GM21381 (cell line): ENCODE results near the gene CDK5R1.
A peak's percentile ranks its signal among the peaks of the same experiment; 100 is the strongest.

ENCODE experiments used
- ATAC-seq: cut with Tn5 transposase; IDR thresholded peaks from one replicate; pipeline ENCODE4 v1.9.1; 2021; ENCODE audit warnings: mild to moderate bottlenecking, moderate library complexity; ENCODE audit not compliant: unreplicated experiment

The CDK5R1 gene

GRCh38 chr17:32470405-32471167, 16.2 kb upstream of the CDK5R1 start:
- no peak for ATAC-seq

DNA sequence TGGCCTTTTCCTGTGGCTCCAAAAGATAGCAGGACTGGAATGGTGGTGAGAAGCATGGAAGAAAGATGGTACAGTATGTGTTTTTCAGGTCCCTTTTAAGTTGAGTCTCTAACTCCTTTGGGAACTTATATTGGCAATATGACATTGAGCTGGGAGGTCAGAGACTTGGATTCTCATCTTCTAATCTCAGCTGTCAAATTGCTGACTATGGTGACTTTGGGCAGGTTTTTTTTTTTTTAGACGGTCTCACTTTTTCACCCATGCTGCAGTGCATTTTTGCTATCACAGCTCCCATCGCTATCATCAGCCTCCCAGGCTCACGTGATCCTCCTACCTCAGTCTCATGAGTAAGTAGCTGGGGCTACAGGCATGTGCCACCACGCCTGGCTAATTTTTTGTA, 15.1 kb upstream of the CDK5R1 start:
- no peak for ATAC-seq

GRCh38 chr17:32475258-32475657, 11.5 kb upstream of the CDK5R1 start:
- no peak for ATAC-seq

DNA sequence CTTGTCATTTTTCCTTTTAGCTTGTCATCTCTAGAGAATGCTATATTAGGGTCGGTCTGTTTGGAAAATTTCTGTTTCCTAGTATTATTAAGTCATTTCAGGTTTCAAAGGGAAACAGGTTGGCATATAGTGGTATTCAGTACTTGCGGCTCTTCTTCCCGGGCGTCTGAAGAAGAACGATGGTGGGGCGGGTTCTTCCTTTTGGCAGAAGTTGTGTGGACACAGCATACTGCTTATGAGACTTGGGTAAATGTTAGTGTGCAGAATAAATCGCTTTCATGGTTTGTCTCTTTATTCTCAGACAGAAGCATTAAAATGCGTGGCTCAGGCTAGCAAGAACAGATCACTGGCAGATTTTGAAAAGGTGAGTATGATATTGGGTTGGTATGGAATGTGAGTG, 9.6 kb upstream of the CDK5R1 start:
- ATAC-seq: no peak

GRCh38 chr17:32479074-32479617, 7.6 kb upstream of the CDK5R1 start:
- ATAC-seq: no peak

DNA sequence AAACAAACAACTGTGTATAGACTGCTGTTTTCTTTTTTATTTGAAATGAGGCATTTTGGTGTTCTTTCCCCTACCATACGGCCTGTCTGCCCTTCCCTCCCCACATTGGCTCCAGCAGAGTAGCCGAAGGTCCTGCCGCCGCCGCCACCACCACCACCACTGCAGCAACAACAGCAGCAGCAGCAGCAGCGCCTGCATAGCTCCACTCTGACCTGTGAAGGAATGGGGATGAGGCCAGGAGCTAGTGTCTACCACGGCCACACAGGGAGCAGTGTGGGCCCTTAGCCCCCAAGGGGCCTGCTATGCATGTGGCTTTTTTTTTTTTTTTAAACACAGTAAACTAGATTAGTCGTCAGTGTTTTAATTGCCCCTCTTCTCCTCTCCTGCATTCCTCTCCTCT, 5.6 kb upstream of the CDK5R1 start:
- no peak for ATAC-seq

DNA sequence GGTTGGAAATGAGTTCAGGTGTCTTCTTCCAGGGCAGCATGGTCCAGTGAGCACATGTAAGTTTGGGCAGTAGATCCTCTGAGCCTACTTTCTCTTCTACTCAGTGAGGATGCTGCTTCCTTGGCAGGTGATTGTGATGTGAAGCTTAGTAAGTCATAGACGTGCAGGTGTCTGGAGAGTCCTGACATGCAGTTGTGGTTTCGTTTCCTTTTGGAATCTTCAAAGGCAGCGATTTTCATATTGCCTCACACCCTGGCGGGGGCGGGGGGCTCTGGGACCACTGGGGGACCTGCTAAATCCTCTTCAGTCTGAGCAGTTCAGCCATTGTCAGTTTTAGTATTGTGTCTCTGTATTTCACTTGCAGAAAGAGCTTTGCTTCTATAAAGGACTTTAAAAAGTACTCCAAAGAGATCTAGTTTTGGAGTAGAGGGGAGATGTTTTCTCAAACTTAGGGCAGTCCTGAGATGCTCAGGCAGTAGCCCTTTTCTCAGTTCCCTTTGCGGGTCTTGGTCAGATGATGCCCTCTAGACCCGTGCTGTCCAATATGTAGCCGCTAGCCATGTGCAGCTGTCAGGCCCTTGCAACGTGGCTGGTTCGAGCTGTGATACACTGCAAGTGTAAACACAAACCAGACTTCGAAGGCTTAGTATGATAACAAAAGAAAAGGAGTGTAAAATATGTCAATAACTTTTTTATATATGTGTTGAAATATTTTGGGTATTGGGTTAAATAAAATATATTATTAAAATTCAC, 4.0 kb upstream of the CDK5R1 start:
- no peak for ATAC-seq

DNA sequence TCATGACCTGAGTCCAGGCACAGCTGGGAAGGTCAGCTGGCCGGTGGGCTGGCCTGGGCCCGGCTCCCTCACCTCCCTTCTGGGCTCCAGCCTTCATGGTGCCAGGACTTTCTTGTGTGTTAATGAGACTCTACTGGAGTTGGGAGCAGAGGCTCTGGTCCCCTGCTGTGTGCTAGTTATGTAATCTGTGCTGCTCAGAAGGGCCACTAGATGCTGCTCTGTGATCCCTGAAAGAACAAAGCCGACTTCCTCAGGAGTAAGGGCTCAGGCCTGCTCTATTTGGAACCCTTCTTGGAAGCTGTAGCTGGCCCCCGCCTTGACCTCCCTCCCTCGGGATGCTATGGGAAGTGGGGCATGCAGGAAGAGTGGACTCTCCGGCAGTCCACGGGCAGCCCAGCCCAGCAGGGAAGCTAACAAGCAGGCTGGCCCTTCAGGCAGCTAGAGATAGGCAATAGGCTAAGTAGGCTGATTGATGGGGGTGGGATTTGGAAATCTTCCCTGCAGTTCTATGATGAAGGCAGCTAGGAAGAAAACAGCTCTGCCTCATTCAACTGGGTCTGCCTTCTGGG, 3.3 kb upstream of the CDK5R1 start:
- ATAC-seq: no peak

- no peak for ATAC-seq
Observed at GRCh38 chr17:32484041-32484461, 2.7 kb upstream of the CDK5R1 start.

- ATAC-seq: no peak
Observed at GRCh38 chr17:32484628-32485027, 2.2 kb upstream of the CDK5R1 start.

DNA sequence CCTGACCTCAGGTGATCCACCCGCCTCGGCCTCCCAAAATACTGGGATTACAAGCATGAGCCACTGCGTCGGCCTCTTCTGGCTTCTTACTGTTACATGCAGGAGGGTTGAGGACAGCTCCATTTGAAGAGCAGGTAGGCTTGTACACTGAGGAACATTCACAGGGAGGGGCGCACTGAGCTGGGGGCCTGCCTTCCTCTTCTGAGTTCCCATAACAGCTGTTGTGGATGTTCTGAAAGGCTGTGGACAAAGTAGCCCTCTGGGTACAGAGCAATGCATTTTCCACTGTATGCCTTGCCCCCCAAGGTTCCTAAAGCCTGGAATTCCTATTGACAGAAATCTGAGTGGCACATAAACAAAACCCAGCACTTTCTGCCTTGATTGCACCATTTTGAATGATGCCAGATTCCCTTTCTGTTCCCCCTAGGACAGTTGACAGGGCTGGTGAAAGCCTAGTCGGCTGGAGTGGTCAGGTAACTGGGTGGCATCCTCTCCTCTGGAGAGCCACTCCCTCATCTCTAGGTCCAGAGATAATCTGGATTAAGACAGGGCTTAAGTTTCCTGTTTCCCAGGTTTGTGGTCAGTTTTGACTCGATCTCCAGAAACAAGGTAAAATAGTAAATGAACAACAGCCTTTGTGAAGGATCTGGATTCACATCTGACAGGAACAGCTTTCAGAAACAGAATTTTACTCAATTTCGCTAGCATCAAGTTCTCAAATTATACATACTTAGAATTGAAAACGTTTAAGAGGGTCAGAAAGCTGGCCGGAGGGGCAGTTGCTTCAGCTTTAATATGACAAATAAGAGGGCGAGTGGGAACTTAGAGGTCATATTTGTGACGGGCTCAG, 1.3 kb upstream of the CDK5R1 start:
- no peak for ATAC-seq

GRCh38 chr17:32486111-32486700, 587 bp upstream of the CDK5R1 start:
- peak; percentile 45 for ATAC-seq

DNA sequence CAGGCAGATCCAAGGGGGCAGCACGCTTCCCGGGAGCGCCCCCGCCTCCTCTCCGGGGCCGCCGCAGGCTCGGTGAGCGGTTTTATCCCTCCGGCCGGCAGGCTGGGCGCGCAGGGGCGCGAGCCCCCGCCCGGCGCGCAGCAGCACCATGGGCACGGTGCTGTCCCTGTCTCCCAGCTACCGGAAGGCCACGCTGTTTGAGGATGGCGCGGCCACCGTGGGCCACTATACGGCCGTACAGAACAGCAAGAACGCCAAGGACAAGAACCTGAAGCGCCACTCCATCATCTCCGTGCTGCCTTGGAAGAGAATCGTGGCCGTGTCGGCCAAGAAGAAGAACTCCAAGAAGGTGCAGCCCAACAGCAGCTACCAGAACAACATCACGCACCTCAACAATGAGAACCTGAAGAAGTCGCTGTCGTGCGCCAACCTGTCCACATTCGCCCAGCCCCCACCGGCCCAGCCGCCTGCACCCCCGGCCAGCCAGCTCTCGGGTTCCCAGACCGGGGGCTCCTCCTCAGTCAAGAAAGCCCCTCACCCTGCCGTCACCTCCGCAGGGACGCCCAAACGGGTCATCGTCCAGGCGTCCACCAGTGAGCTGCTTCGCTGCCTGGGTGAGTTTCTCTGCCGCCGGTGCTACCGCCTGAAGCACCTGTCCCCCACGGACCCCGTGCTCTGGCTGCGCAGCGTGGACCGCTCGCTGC, 832 bp downstream of the CDK5R1 start:
- ATAC-seq: peak; percentile 23

DNA sequence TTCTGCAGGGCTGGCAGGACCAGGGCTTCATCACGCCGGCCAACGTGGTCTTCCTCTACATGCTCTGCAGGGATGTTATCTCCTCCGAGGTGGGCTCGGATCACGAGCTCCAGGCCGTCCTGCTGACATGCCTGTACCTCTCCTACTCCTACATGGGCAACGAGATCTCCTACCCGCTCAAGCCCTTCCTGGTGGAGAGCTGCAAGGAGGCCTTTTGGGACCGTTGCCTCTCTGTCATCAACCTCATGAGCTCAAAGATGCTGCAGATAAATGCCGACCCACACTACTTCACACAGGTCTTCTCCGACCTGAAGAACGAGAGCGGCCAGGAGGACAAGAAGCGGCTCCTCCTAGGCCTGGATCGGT, 1.4 kb downstream of the CDK5R1 start:
- ATAC-seq: no peak

GRCh38 chr17:32488604-32489180, 1.9 kb downstream of the CDK5R1 start:
- ATAC-seq: no peak

DNA sequence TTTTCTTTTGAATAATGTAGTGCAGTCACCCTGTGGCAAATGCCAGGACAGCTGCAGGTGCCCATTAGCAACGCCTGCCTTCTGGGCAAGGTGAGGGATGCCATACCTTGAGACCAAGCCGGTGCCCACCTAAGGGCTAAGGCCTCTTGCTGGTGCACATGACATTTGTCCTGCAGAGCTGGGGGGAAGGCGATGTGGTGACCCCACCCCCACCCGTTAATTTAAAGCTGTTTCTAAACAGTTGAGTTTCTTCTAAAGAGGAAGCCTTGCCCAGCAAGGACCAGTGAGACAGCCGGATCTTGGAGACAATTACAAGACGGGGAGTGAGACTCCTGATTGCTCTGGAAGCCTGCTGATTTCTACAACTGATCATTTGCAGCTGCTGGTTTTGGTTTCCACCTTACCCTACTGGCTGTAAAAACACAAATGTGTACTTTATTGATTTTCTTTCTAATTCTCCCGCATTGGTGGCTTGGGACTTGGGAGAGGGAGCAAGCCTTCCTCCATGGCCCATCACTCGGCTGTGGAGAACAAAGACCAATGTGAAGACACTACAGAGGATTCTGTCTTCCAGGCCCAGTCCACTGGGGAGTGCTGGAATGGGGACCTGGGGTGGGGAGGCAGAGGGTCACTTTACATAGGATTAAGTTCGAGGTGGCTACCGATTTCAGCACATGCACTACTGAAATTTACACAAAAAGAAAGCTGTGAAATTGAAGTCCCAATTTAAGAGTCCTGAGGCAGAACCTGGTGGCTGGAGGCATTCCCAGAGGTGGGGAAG, 2.7 kb downstream of the CDK5R1 start:
- no peak for ATAC-seq

DNA sequence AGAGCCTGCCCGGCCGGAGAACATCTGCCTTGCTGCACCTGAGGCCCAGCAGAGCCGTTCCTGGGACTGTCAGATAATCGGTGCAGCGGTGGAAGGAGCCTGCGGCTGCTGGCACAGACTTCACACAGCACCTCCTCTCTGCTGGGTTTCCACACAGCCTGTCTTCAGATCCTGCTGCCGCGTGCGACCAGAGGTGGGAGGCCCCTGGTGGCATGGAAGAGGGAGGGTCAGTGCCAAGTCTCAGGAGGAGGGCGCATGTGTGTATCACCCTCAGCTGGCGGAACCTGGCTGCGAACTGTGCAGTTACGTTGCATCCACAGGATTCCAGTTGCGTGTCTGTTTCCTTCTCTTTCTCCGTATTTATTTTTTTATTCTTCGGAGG, 3.3 kb downstream of the CDK5R1 start:
- no peak for ATAC-seq

DNA sequence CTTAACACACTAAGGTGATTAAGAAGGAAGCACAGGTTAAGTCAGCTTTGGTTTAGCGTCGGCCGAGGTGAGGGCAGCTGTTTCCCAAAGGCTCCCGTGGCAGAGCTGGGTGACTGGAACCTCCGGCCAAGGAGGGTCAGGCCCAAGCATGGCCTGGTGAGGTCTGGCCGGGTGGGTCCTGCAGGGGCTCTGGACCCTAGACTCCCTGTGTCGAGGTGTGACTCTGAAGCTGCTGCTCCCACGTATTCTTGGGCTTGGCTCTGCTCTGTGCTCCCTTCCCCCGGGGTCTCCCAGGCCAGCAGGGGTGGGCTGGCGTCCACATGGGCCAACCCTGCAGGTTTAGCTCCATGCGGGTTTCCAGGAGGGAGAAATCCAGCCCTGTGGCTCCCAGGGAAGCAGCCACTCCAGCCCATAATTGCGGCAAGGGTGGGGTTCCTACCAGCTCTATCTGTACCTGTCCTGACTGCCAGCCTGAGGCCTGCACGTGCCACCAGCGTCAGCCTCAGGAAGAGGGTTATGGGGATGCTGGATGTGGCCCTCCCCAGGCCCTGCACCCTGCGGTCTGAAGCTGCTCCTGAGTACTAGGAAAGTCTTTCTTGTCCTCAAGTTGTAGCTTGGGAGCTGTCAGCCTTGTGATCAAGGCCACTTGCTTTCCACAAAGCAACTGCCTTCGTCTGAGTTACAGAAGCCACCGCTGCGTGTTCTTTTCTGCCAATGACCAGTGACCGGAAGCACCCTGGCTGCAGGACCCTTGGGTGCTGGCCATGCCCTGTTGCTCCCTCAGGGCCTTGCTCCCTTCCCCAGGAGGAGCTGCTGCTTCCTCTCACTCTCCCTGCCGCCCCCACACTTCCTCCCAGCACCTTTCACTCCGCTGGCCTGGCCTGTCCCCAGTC, 4.8 kb downstream of the CDK5R1 start:
- no peak for ATAC-seq
